Breast epithelium (tissue), 4 donors: ENCODE data around the gene WWTR1. TPM values are rescaled to one million over a fixed set of nuclear protein-coding genes. Genes with fewer than 3 reads are reported as not detected.

Experiments used
- DNase-seq, 2 donors: peaks; one replicate each; pipeline ENCODE4 v3.0.0-alpha.2; 2019; ENCODE audit warnings: low spot score in 2 of 2
- H3K27ac ChIP-seq, 2 donors: fragments of 200-600 bp; sonication (generic) in 1 of 2; one replicate each; pipeline ENCODE4 v1.5.1; 2016 to 2019; ENCODE audit warnings: mild to moderate bottlenecking in 1 of 2
- H3K27me3 ChIP-seq, 2 donors: fragments of 200-600 bp; sonication (generic) in 1 of 2; one replicate each; pipeline versions ENCODE4 v1.5.1 to v1.6.0; 2017 to 2019; ENCODE audit warnings: control low read depth in 1 of 2, mild to moderate bottlenecking in 1 of 2
- H3K36me3 ChIP-seq: fragments of 200-600 bp; one replicate; pipeline ENCODE4 v1.5.1; 2019
- H3K4me1 ChIP-seq, 2 donors: fragments of 200-600 bp; sonication (generic); one replicate each; pipeline ENCODE4 v1.5.1; 2016 to 2019; ENCODE audit warnings: control low read depth in 1 of 2
- H3K4me3 ChIP-seq, 3 donors: fragments of 200-600 bp; sonication (generic); 1 replicate in 2 of 3; 2 replicates in 1 of 3; pipeline ENCODE4 v1.5.1; 2016 to 2019; ENCODE audit warnings: mild to moderate bottlenecking in 3 of 3, moderate library complexity in 2 of 3
- H3K9me3 ChIP-seq, 2 donors: fragments of 200-600 bp; sonication (generic) in 1 of 2; one replicate each; pipeline ENCODE4 v1.5.1; 2016 to 2019; ENCODE audit warnings: control low read depth in 1 of 2
- CTCF ChIP-seq, 3 donors: fragments of 450-650 bp; IDR thresholded peaks; one replicate each; pipeline ENCODE4 v1.5.1; 2016 to 2017; ENCODE audit warnings: antibody characterized with exemption in 3 of 3, mild to moderate bottlenecking in 3 of 3, moderate library complexity in 3 of 3
- POLR2A ChIP-seq: fragments of 450-650 bp; IDR thresholded peaks from one replicate; pipeline ENCODE4 v1.6.1; 2016; ENCODE audit warnings: antibody characterized with exemption, mild to moderate bottlenecking, moderate library complexity
- POLR2AphosphoS5 ChIP-seq, 3 donors: sonication (generic); formaldehyde crosslinking; IDR thresholded peaks; one replicate each; pipeline ENCODE4 v1.6.1; 2017; ENCODE audit warnings: antibody characterized with exemption in 3 of 3
- intact Hi-C: fragments of 100-400 bp; cut with DNase I; formaldehyde crosslinking; loops from one replicate; pipeline ENCODE4 v1.15.1; 2023; ENCODE audit warnings: low total_unique reads
- total RNA-seq, 3 donors: library from RNA; depleted of rRNA; stranded (reverse); fragments of >200 nt; gene quantifications; one replicate each; pipeline ENCODE4 v1.1.0, GENCODE V29; 2016

WWTR1 gene
- total RNA-seq, 3 donors from 2014 or later: 53.6 to 98.2 (median 91.4) TPM

- peak overlapping the region; percentile 97 to 99 for H3K27ac ChIP-seq
- DNase-seq: peak; percentile 36 to 61
- no peak for TF ChIP-seq POLR2AphosphoS5 (IDR thresholded peaks at IDR 0.05)
- no peak for TF ChIP-seq POLR2A
- H3K36me3 ChIP-seq: no peaks in the 10 kb centered on the region
- intact Hi-C loops: no loop called here
- H3K27me3 ChIP-seq: no peaks in the 10 kb centered on the region
- no peaks in the 10 kb centered on the region for H3K4me1 ChIP-seq
- H3K4me3 ChIP-seq: peak overlapping the region; percentile 72 to 89 (median 78)
- no peaks in the 10 kb centered on the region for H3K9me3 ChIP-seq
Observed at GRCh38 chr3:149658744-149659497, 1.1 kb upstream of the WWTR1 start.

- DNase-seq: peak; percentile 66 to 75
- Histone ChIP-seq H3K4me3 (peak overlapping the region; percentile 72 to 89 (median 78)), H3K36me3 (no peaks in the 10 kb centered on the region), H3K9me3 (no peaks in the 10 kb centered on the region), H3K4me1 (no peaks in the 10 kb centered on the region), H3K27ac (peak overlapping the region; percentile 97 to 99), H3K27me3 (no peaks in the 10 kb centered on the region)
- intact Hi-C loops: no loop called here
- TF ChIP-seq POLR2AphosphoS5 (IDR thresholded peaks at IDR 0.05) (no peak), CTCF (IDR thresholded peaks at IDR 0.05) (no peak), POLR2A (no peak)
Observed at GRCh38 chr3:149657321-149657925, 402 bp downstream of the WWTR1 start.

- Histone ChIP-seq H3K36me3 (no peaks in the 10 kb centered on the region), H3K27me3 (no peaks in the 10 kb centered on the region), H3K9me3 (no peaks in the 10 kb centered on the region), H3K4me1 (no peaks in the 10 kb centered on the region), H3K27ac (peak overlapping the region; percentile 97 to 99), H3K4me3 (peak overlapping the region; percentile 72 to 89 (median 78))
- no peak for DNase-seq
- intact Hi-C loops: no loop called here
- TF ChIP-seq POLR2A (no peak), CTCF (IDR thresholded peaks at IDR 0.05) (no peak), POLR2AphosphoS5 (IDR thresholded peaks at IDR 0.05) (no peak)
Observed at GRCh38 chr3:149655826-149656574, 1.8 kb downstream of the WWTR1 start.

GRCh38 chr3:149654188-149654601 lies 3.6 kb downstream of the WWTR1 start:
- Histone ChIP-seq H3K27ac (peak overlapping the region in 1 of 2 donors; percentile 99), H3K4me1 (peaks cover 0 to 5% of the 10 kb centered on the region in 2 donors)

More at GRCh38 chr3:149654188-149654601, 3.6 kb downstream of the WWTR1 start:
- H3K27me3 ChIP-seq: no peaks in the 10 kb centered on the region
- no peak for DNase-seq
- peak overlapping the region in 2 of 3 donors; percentile 78 to 89 for H3K4me3 ChIP-seq
- intact Hi-C loops: no loop called here
- no peaks in the 10 kb centered on the region for H3K9me3 ChIP-seq
- TF ChIP-seq POLR2AphosphoS5 (IDR thresholded peaks at IDR 0.05) (no peak), CTCF (IDR thresholded peaks at IDR 0.05) (no peak), POLR2A (no peak)
- H3K36me3 ChIP-seq: no peaks in the 10 kb centered on the region
